DOHH2 (cell line): ENCODE data around the gene MED8.

ENCODE experiments used
- H3F3A ChIP-seq: fragments of 200-600 bp; sonication (generic), shearing (Covaris generic); 2 replicates; pipeline ENCODE4 v1.6.0; 2016; ENCODE audit warnings: antibody characterized with exemption, mild to moderate bottlenecking; ENCODE audit not compliant: control insufficient read depth, insufficient read depth
- H3K27ac ChIP-seq: fragments of 200-600 bp; sonication (generic); 2 replicates; pipeline ENCODE4 v1.5.1; 2014; ENCODE audit warnings: low read depth, mild to moderate bottlenecking, low read length, moderate library complexity
- H3K27me3 ChIP-seq: fragments of 200-600 bp; sonication (generic); 2 replicates; pipeline ENCODE4 v1.6.1; 2014; ENCODE audit warnings: mild to moderate bottlenecking, low read length, mixed read lengths; ENCODE audit not compliant: control insufficient read depth
- H3K36me3 ChIP-seq: fragments of 200-600 bp; sonication (generic); 2 replicates; pipeline ENCODE4 v1.6.1; 2014; ENCODE audit warnings: mild to moderate bottlenecking, low read length, moderate library complexity, mixed read lengths; ENCODE audit not compliant: control insufficient read depth
- H3K4me1 ChIP-seq: fragments of 200-600 bp; sonication (generic); 2 replicates; pipeline ENCODE4 v1.6.1; 2014; ENCODE audit warnings: mild to moderate bottlenecking, low read length, mixed read lengths; ENCODE audit not compliant: control insufficient read depth
- H3K4me2 ChIP-seq: fragments of 200-600 bp; sonication (generic); 2 replicates; pipeline ENCODE4 v1.6.0; 2014; ENCODE audit warnings: mild to moderate bottlenecking, low read length, moderate library complexity
- H3K4me3 ChIP-seq: fragments of 200-600 bp; sonication (generic); 2 replicates; pipeline ENCODE4 v1.5.1; 2014; ENCODE audit warnings: mild to moderate bottlenecking, low read length, mixed read lengths
- H3K79me2 ChIP-seq: fragments of 200-600 bp; sonication (generic); 2 replicates; pipeline ENCODE4 v1.6.1; 2014; ENCODE audit warnings: mild to moderate bottlenecking, low read length, mixed read lengths; ENCODE audit not compliant: control insufficient read depth
- H3K9me2 ChIP-seq: fragments of 200-600 bp; sonication (generic); replicated peaks from 2 replicates; pipeline ENCODE4 v1.6.1; 2014; ENCODE audit warnings: mild to moderate bottlenecking, low read length, mixed read lengths; ENCODE audit not compliant: control insufficient read depth
- H3K9me3 ChIP-seq: fragments of 200-600 bp; sonication (generic); 2 replicates; pipeline ENCODE4 v1.6.1; 2014; ENCODE audit warnings: antibody characterized with exemption, low read length, mixed read lengths; ENCODE audit not compliant: control insufficient read depth, insufficient read depth
- H4K20me1 ChIP-seq: fragments of 200-600 bp; sonication (generic); 2 replicates; pipeline ENCODE4 v1.6.0; 2014; ENCODE audit warnings: low read depth, mild to moderate bottlenecking, antibody characterized with exemption, low read length, moderate library complexity; ENCODE audit not compliant: control insufficient read depth, insufficient read depth
- CTCF ChIP-seq: fragments of 200-600 bp; sonication (generic); IDR thresholded peaks from one replicate; pipeline ENCODE4 v1.5.1; 2014; ENCODE audit warnings: antibody characterized with exemption, mild to moderate bottlenecking, low read depth, low read length; ENCODE audit not compliant: poor library complexity, severe bottlenecking
- EZH2phosphoT487 ChIP-seq: fragments of 200-600 bp; sonication (generic); IDR thresholded peaks from 2 replicates; pipeline ENCODE4 v1.6.1; 2017; ENCODE audit warnings: borderline replicate concordance, mild to moderate bottlenecking, antibody characterized with exemption, low read length, moderate library complexity, mixed read lengths

Gene MED8

DNA sequence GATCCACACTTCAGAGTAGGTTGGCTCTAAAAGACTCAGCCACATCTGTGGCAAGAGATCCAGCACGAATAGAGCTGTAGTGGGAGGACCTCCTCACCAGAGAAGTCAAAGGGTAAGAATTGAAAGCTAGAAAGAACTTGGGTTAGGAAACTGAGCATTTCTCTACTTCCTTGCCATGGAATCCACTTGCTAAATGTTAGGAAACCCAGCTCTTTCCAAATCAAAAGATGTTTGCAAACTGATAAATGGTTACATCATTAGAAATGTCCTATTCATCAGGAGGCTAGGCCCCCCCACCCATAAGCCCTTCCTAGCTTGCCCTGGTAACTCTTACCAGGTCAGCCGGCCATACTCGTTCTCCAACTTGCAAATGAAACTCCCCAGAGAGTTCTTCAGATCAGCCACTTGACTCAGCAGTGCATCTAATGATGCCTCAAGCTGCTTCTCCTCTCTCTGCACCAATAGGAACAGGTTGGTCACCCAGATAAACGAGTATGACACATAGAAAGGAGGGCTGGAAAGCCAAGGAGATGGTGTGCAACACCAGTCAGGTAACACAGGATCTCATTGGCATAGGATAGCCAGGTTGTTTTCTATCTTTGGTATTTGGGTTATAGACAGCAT is 1.5 kb downstream of the MED8 start:
- peaks cover 21% of the 10 kb centered on the region for H3K4me1 ChIP-seq
- no peak overlapping the region for H3K27ac ChIP-seq
- TF ChIP-seq EZH2phosphoT487 (no peak), CTCF (no peak)
- H3K36me3 ChIP-seq: peaks cover 53% of the 10 kb centered on the region
- no peaks in the 10 kb centered on the region for H4K20me1 ChIP-seq
- peaks cover 43% of the 10 kb centered on the region for H3K79me2 ChIP-seq
- no peaks in the 10 kb centered on the region for H3K9me3 ChIP-seq
- H3K4me2 ChIP-seq: peak overlapping the region; percentile 75
- no peaks in the 10 kb centered on the region for H3K9me2 ChIP-seq
- no peaks in the 10 kb centered on the region for H3F3A ChIP-seq
- H3K4me3 ChIP-seq: peak overlapping the region; percentile 93
- H3K27me3 ChIP-seq: no peaks in the 10 kb centered on the region

DNA sequence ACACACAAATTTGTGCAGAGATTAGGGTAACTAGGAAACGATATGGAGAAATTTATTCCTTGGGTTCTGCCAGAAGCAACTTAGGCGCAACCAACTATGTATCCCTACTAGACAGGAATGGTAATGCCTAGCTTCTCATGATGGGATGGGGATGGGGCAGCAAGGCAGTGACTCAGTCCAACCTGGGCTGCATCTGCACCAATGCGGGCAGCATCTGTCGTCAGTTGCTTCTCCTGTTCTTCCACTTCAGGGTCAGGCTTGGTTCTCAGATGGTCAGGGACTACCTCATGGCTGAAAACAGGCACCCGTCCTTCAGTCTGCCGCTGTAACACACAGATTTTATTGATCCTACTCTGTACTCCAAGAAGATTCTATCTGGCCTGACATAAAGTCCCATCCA is 2.9 kb downstream of the MED8 start:
- Histone ChIP-seq H3K36me3 (peaks cover 57% of the 10 kb centered on the region), H3K4me2 (no peak overlapping the region), H3K4me1 (peaks cover 21% of the 10 kb centered on the region), H3K27ac (no peak overlapping the region), H3F3A (no peaks in the 10 kb centered on the region), H3K9me3 (no peaks in the 10 kb centered on the region), H3K27me3 (no peaks in the 10 kb centered on the region), H3K9me2 (no peaks in the 10 kb centered on the region), H3K4me3 (no peak overlapping the region), H3K79me2 (peaks cover 43% of the 10 kb centered on the region), H4K20me1 (no peaks in the 10 kb centered on the region)
- no peak for TF ChIP-seq EZH2phosphoT487
- TF ChIP-seq CTCF: no peak

GRCh38 chr1:43383449-43383848 is 6.2 kb downstream of the MED8 start:
- Histone ChIP-seq H3K9me3 (no peaks in the 10 kb centered on the region), H3K36me3 (peaks cover 53% of the 10 kb centered on the region), H3K4me2 (no peak overlapping the region), H4K20me1 (no peaks in the 10 kb centered on the region), H3K9me2 (no peaks in the 10 kb centered on the region), H3K27me3 (no peaks in the 10 kb centered on the region), H3K79me2 (peaks cover 12% of the 10 kb centered on the region), H3F3A (no peaks in the 10 kb centered on the region), H3K4me3 (no peak overlapping the region), H3K27ac (no peak overlapping the region), H3K4me1 (peaks cover 4% of the 10 kb centered on the region)
- no peak for TF ChIP-seq CTCF
- no peak for TF ChIP-seq EZH2phosphoT487
